GM19023 (cell line): ENCODE measurements around the gene NPAS1.
A peak's percentile ranks its signal among the peaks of the same experiment; 100 is the strongest.
"Not testable (repeated sequence)": the region's sequence is repeated elsewhere in the genome, so short reads cannot be mapped to it uniquely, and the experiment has no call there.

Experiments
- ATAC-seq: cut with Tn5 transposase; IDR thresholded peaks from one replicate; pipeline ENCODE4 v1.9.1; 2021; ENCODE audit warnings: mild to moderate bottlenecking, moderate library complexity; ENCODE audit not compliant: unreplicated experiment

Gene NPAS1

DNA sequence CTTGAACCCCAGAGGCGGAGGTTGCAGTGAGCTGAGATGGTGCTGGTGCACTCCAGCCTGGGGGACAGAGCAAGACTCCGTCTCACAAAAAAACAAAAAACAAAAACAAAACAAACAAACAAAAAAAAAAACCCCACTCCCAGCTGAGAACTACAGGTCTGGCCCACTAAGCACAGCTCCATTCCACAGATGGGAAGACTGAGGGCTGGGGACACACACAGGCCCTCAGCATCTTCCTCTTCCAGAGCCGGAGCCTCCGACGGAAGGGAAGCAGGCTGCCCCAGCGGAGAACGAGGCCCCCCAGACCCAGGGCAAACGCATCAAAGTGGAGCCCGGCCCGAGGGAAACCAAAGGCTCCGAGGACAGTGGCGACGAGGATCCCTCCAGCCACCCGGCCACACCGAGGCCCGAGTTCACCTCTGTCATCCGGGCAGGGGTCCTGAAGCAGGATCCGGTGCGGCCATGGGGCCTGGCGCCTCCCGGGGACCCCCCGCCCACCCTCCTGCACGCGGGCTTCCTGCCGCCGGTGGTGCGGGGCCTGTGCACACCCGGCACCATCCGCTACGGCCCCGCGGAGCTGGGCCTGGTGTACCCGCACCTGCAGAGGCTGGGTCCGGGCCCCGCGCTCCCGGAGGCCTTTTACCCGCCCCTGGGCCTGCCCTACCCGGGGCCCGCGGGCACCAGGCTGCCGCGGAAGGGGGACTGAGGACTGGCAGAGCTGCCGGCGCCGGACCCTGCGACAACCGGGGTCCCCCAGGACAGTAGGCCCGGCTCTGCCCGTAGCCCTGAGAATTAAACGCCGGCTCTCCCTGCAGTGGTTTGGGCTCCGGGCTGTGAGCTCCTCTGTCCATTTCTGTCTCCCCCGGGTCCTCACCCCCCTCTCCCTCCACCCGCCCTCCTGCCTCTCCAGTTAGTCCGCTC, 25.6 kb downstream of the NPAS1 start:
- no peak for ATAC-seq

DNA sequence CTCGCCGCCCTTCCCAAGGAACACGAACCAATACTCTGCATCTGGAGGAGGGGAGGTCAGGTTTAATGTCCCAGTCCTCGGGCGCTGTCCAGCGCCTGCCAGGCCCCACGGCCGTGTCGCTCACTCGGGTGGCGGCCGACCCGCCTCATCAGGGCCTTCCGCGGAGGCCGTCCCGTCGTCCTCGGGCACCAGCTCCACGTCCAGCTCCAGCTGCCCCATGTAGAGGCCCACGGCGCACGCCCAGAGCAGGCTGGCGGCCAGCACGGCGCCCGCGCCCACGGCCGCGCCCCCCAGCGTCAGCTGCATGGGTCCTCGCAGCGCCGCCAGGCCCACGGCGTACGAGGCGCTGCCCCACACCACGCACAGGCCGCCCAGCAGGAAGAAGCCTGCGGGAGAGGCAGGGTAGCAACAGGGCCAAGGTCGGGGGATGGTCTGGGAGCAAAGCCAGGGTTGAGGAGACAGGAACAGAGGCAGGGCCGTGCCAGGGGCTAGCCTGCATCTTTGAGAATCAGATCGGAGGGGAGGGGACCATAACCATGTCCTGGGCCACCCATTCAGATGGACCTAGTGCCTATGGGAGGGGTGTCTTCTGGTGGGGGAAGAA, 26.3 kb downstream of the NPAS1 start:
- no peak for ATAC-seq

- ATAC-seq: no peak
These were observed 27.7 kb downstream of the NPAS1 start for GRCh38 chr19:47047272-47047762.

DNA sequence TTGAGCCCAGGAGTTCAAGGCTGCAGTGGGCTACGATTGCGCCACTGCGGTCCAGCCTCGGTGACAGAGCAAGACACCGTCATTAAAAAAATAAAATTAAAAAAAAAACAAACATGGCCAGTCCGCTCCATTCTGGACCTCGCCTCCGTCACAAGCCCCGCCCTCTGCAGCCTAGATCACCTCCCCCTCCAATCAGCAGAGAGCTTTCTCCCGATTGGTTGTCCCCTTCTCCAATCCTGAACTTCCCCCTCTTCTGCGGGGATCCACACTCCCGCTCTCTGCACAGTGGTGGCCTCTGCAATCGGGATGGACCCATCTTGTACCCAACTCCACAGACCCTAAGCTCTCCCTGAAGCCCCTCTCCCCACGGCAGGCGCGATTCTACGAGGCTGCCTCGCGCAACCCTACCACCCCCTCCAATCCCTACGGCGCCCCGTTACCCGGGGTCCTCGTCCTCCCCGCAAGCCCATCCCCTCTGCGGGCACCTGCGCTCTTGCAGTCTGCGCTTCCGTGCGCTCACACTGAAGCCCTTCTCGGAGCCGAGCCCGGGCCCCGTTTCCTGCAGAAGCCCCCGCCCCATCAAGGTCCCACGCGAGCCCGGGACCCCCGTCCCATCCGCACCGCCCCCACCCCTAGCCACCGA, 28.2 kb downstream of the NPAS1 start:
- ATAC-seq: peak; percentile 49

- no peak for ATAC-seq
These were observed 29.7 kb downstream of the NPAS1 start for GRCh38 chr19:47049307-47049700.

- ATAC-seq: not testable (repeated sequence)
These were observed 30.9 kb downstream of the NPAS1 start for GRCh38 chr19:47050562-47050961.

DNA sequence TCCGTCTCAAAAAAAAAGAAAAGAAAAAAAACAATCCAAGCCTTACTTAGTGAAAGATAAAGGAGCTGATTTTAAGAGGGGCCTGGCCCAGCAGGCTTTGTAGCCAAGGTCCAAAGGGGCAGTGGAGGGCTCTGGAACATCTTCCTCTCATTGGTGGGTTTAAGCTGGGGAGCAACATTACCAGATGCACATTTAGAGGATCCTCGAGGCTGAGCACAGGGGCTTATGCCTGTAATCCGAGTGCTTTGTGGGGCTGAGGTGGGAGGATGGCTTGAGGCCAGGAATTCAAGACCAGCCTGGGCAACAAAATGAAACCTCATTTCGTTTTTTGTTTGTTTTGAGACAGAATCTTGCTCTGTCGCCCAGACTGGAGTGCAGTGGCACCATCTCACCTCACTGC, 36.8 kb downstream of the NPAS1 start:
- ATAC-seq: no peak

DNA sequence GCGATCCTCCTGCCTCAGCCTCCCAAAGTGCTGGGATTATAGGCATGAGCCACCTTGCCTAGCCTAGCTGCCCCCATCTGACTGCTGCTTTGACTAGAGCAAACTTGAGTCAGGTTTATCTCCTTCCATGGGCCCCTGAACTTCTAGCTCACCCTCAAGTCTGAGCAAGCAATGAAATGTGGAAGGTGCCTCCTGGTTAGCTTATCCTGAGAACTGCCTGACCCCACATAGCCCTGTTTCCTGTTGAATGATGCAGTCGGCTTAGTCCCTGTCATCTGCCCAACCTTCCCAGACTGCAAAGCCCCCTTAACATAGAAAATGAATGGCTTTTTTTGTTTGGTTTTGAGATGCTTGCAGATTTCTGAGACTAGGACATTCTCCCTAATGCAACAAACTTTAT, 37.7 kb downstream of the NPAS1 start:
- ATAC-seq: no peak

- no peak for ATAC-seq
These were observed 39.0 kb downstream of the NPAS1 start for GRCh38 chr19:47058621-47059022.

- ATAC-seq: no peak
These were observed 44.2 kb downstream of the NPAS1 start for GRCh38 chr19:47063874-47064273.

GRCh38 chr19:47065242-47065641, 45.6 kb downstream of the NPAS1 start:
- no peak for ATAC-seq

- no peak for ATAC-seq
These were observed 47.0 kb downstream of the NPAS1 start for GRCh38 chr19:47066376-47067214.

DNA sequence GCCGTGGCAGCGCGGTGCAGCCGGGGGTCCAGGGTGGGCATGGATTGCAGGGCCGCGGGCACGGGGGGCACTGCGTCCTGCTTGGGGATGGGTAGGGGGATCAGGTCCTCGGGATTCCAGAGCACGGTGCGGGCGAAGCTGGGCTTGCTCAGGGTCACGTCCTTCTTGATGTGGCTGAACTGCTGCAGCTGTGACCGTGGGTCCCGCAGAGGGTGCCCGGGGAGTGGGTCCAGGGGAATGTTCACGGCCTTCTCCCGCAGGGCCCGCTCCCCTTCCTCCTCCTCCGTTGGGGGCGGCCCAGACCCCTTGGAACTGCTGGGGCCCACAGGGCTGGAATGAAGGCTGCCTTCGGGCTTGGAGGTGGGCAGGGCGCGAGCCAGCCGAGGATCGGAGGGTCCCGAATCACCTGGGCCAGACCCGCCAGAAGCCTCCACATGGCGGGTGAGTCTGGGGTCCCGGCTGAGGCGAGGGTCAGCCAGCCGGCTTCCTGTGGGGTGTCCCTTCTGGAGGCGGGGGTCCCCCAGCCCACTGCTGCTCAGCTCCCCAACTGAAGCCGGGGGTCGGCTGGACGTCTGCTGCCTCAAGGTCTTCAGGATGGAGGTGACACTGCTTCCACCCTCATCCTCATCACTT, 47.7 kb downstream of the NPAS1 start:
- ATAC-seq: no peak

GRCh38 chr19:47068246-47068645, 48.6 kb downstream of the NPAS1 start:
- ATAC-seq: no peak

DNA sequence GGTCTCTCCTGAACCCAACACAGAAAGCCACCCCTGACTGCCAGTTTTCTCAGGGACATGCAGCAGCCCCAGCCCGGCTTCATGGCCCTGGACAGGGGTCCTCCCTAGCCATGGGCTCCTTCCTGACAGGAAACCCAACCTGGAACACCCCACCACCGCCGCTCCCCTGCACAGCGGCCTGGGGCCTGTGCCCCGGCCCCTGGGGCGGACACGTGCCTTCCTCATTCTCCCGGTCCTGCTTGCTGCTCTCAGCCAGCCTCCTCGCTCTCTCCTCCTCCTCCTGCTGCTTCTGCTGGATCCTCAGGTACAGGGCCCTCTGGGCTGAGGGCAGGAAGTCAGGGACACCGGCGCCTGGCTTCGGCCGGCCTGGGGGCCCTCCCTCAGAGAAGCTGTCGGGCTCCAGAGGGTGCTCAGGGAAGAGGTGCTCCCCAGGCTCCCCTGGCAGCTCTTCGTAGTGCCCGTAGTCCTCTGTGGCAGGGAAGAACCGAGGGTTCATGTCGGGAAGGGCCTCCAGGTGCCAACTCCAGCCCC, 49.3 kb downstream of the NPAS1 start:
- ATAC-seq: no peak

GRCh38 chr19:47069795-47070194, 50.2 kb downstream of the NPAS1 start:
- ATAC-seq: no peak

DNA sequence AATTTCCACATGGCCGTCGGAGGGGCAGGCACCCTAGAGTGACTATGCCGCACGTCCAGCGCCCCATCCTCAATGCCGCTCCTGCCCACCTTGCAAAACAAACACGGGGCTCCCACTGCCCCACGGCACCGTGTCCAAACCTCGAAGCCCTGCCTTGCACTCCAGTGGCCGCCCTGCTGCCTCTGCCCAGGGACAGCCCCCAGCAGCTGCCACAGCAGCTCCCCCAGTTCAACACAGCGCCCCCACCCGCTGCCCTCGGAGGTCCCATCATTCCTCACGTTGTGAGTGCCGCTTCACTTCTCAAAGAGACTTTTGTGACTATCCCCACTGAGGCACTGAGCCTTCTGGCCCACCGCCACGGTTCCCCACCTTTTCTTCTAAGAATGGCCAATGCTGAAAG, 51.1 kb downstream of the NPAS1 start:
- ATAC-seq: no peak

DNA sequence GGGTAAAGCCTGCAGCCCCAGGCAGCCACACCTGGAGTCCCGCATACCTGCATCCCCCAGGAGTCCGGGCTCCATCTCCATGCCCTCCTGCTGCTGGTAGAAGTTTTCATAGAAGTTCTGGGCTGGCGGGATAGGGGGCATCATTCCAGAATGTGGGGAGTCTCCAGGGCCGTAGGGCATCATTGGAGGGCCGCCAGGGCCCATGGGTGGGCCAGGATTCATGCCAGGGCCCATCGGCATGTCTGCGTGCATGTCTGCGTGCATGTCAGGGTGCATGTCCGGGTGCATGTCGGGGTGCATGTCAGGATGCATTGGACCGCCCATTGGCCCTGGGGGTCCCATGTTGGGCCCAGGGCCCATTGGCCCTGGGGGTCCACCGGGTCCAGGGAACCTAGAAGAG, 52.1 kb downstream of the NPAS1 start:
- no peak for ATAC-seq

GRCh38 chr19:47072323-47072722, 52.7 kb downstream of the NPAS1 start:
- ATAC-seq: no peak

DNA sequence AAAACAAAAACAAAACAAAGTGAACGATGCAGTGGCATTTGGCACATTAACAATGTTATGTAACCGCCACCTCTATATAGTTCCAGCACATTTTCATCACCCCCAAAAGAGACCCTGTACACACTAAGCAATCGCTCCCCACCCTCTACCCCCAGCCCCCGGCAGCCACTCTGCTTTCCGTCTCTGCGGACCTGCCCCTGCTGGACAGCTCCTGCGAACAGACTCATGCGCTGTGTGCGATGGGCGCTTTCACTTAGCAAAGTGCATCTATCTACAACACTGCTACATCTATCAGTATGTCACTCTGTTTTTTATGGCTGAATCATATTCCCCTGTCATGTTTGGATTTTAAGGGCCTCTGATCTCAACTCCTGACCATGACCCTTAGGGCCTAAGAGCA, 53.9 kb downstream of the NPAS1 start:
- no peak for ATAC-seq
